H9 (cell line): Measurements from ENCODE around the gene PNPLA1. TPM values are rescaled to one million over a fixed set of nuclear protein-coding genes. Genes with fewer than 3 reads are reported as not detected.

Experiments
- DNase-seq: peaks from one replicate; pipeline ENCODE4 v3.0.0-alpha.2; 2017
- H2AFZ ChIP-seq: one replicate; pipeline ENCODE4 v1.6.1; 2013; ENCODE audit warnings: mild to moderate bottlenecking, low read length, control low read depth, moderate library complexity
- H2AK5ac ChIP-seq: 2 replicates; pipeline ENCODE4 v1.6.1; 2013; ENCODE audit warnings: low read length, control low read depth, mixed read lengths; ENCODE audit not compliant: insufficient read length
- H2BK120ac ChIP-seq: one replicate; pipeline ENCODE4 v1.6.1; 2013; ENCODE audit warnings: low read depth, mild to moderate bottlenecking, low read length, control low read depth, inconsistent platforms; ENCODE audit not compliant: poor library complexity, severe bottlenecking
- H2BK12ac ChIP-seq: 2 replicates; pipeline ENCODE4 v1.6.1; 2013; ENCODE audit warnings: low read length, control low read depth, mixed read lengths, low read depth; ENCODE audit not compliant: insufficient read length
- H2BK15ac ChIP-seq: 2 replicates; pipeline ENCODE4 v1.6.1; 2013; ENCODE audit warnings: low read depth, low read length, control low read depth
- H2BK20ac ChIP-seq: one replicate; pipeline ENCODE4 v1.6.1; 2013; ENCODE audit warnings: low read depth, mild to moderate bottlenecking, low read length, control low read depth, inconsistent platforms; ENCODE audit not compliant: poor library complexity, severe bottlenecking
- H2BK5ac ChIP-seq: 2 replicates; pipeline ENCODE4 v1.6.1; 2013; ENCODE audit warnings: low read length, control low read depth, mixed read lengths; ENCODE audit not compliant: insufficient read length
- H3K14ac ChIP-seq: 2 replicates; pipeline ENCODE4 v1.6.1; 2013; ENCODE audit warnings: low read length, control low read depth; ENCODE audit not compliant: insufficient read depth
- H3K18ac ChIP-seq: 2 replicates; pipeline ENCODE4 v1.6.1; 2013; ENCODE audit warnings: low read depth, mild to moderate bottlenecking, mixed read lengths, low read length, control low read depth; ENCODE audit not compliant: insufficient read length
- H3K23ac ChIP-seq: 2 replicates; pipeline ENCODE4 v1.6.1; 2013; ENCODE audit warnings: low read length, control low read depth, mixed read lengths, low read depth; ENCODE audit not compliant: insufficient read length
- H3K23me2 ChIP-seq: 2 replicates; pipeline ENCODE4 v1.6.1; 2013; ENCODE audit warnings: low read depth, mild to moderate bottlenecking, mixed read lengths, low read length, control low read depth; ENCODE audit not compliant: insufficient read length, poor library complexity, severe bottlenecking
- H3K27ac ChIP-seq: 2 replicates; pipeline ENCODE4 v1.5.1; 2013; ENCODE audit warnings: low read length, control low read depth, mixed read lengths, low read depth; ENCODE audit not compliant: insufficient read length
- H3K27me3 ChIP-seq: 2 replicates; pipeline ENCODE4 v1.6.1; 2013; ENCODE audit warnings: low read length, control low read depth, inconsistent platforms; ENCODE audit not compliant: insufficient read depth
- H3K4ac ChIP-seq: 2 replicates; pipeline ENCODE4 v1.6.1; 2013; ENCODE audit warnings: low read depth, mild to moderate bottlenecking, control low read depth, inconsistent platforms, low read length, moderate library complexity
- H3K4me1 ChIP-seq: 2 replicates; pipeline ENCODE4 v1.6.1; 2013; ENCODE audit warnings: low read length, control low read depth, inconsistent platforms; ENCODE audit not compliant: insufficient read depth
- H3K4me2 ChIP-seq: 2 replicates; pipeline ENCODE4 v1.6.1; 2013; ENCODE audit warnings: low read length, control low read depth, mixed read lengths; ENCODE audit not compliant: insufficient read length, insufficient read depth
- H3K56ac ChIP-seq: 2 replicates; pipeline ENCODE4 v1.6.1; 2013; ENCODE audit warnings: low read depth, mild to moderate bottlenecking, mixed read lengths, low read length, control low read depth; ENCODE audit not compliant: insufficient read length
- H3K79me1 ChIP-seq: 2 replicates; pipeline ENCODE4 v1.6.1; 2013; ENCODE audit warnings: low read depth, mild to moderate bottlenecking, moderate library complexity, low read length, control low read depth, inconsistent platforms; ENCODE audit not compliant: insufficient read depth, poor library complexity, severe bottlenecking
- H3K79me2 ChIP-seq: 2 replicates; pipeline ENCODE4 v1.6.1; 2013; ENCODE audit warnings: low read length, control low read depth, inconsistent platforms; ENCODE audit not compliant: insufficient read depth
- H3K9ac ChIP-seq: 2 replicates; pipeline ENCODE4 v1.6.1; 2013; ENCODE audit warnings: low read length, control low read depth, mixed read lengths; ENCODE audit not compliant: insufficient read length; ENCODE audit errors: extremely low read depth
- H3K9me3 ChIP-seq: one replicate; pipeline ENCODE4 v1.6.1; 2013; ENCODE audit warnings: low read depth, low read length, inconsistent platforms; ENCODE audit not compliant: control insufficient read depth
- H3T11ph ChIP-seq: one replicate; pipeline ENCODE4 v1.6.1; 2013; ENCODE audit warnings: mild to moderate bottlenecking, low read length, control low read depth, inconsistent platforms
- H4K20me1 ChIP-seq: one replicate; pipeline ENCODE4 v1.6.1; 2013; ENCODE audit not compliant: control insufficient read depth, insufficient read length, insufficient read depth
- H4K5ac ChIP-seq: 2 replicates; pipeline ENCODE4 v1.6.1; 2013; ENCODE audit warnings: low read depth, mild to moderate bottlenecking, mixed read lengths, low read length, control low read depth; ENCODE audit not compliant: insufficient read length
- H4K8ac ChIP-seq: replicated peaks from 2 replicates; pipeline ENCODE4 v1.6.1; 2013; ENCODE audit warnings: low read length, control low read depth, mixed read lengths, low read depth; ENCODE audit not compliant: insufficient read length
- H4K91ac ChIP-seq: 2 replicates; pipeline ENCODE4 v1.6.1; 2013; ENCODE audit warnings: low read depth, mild to moderate bottlenecking, moderate library complexity, mixed read lengths, low read length, control low read depth; ENCODE audit not compliant: insufficient read length
- H3K27ac Mint-ChIP-seq, 3 experiments: 2 replicates in 2 of 3; 3 replicates in 1 of 3; pipeline ENCODE4 v1.8.0; 2020 to 2021; ENCODE audit warnings: mixed read lengths in 3 of 3, mild to moderate bottlenecking in 1 of 3, moderate library complexity in 1 of 3
- H3K27me3 Mint-ChIP-seq: 2 replicates; pipeline ENCODE4 v1.8.0; 2021; ENCODE audit warnings: low read depth, mild to moderate bottlenecking, moderate library complexity, mixed read lengths
- H3K36me3 Mint-ChIP-seq, 3 experiments: 2 replicates in 2 of 3; 3 replicates in 1 of 3; pipeline ENCODE4 v1.8.0; 2020 to 2021; ENCODE audit warnings: low read depth in 3 of 3, mixed read lengths in 3 of 3; ENCODE audit not compliant: insufficient read depth in 1 of 3
- H3K4me1 Mint-ChIP-seq, 2 experiments: 2 replicates each; pipeline ENCODE4 v1.8.0; 2020; ENCODE audit warnings: mixed read lengths in 2 of 2
- H3K4me3 Mint-ChIP-seq, 2 experiments: 2 replicates in 1 of 2; 3 replicates in 1 of 2; pipeline ENCODE4 v1.8.0; 2020 to 2021; ENCODE audit warnings: mild to moderate bottlenecking in 2 of 2, mixed read lengths in 2 of 2, moderate library complexity in 1 of 2
- H3K9me3 Mint-ChIP-seq, 2 experiments: 2 replicates in 1 of 2; 3 replicates in 1 of 2; pipeline ENCODE4 v1.8.0; 2020; ENCODE audit warnings: mild to moderate bottlenecking in 2 of 2, mixed read lengths in 2 of 2, moderate library complexity in 1 of 2
- whole genome bisulfite sequencing: extraction: QIAGEN DNeasy Blood & Tissue Kit; methylation state at CpG from one replicate; pipeline ENCODE4 v1.1.7; 2013; ENCODE audit warnings: missing lambda C conversion rate, low lambda C conversion rate, mixed read lengths; ENCODE audit not compliant: insufficient read length; ENCODE audit errors: extremely low coverage; 5-methylcytosine and 5-hydroxymethylcytosine counted together
- total RNA-seq: library from RNA; stranded (reverse); gene quantifications from 2 replicates; pipeline ENCODE4 v1.2.1, GENCODE V29; 2021
- TF ChIP-seq, protein P1 (sequence below): fragments of 200-600 bp; sonication (generic); conservative IDR thresholded peaks from 3 replicates; pipeline ENCODE4 v1.8.0; 2021; ENCODE audit warnings: antibody characterized with exemption, mild to moderate bottlenecking

Gene PNPLA1
- total RNA-seq, 1 experiment from 2014 or later, result 0.09 TPM

DNA sequence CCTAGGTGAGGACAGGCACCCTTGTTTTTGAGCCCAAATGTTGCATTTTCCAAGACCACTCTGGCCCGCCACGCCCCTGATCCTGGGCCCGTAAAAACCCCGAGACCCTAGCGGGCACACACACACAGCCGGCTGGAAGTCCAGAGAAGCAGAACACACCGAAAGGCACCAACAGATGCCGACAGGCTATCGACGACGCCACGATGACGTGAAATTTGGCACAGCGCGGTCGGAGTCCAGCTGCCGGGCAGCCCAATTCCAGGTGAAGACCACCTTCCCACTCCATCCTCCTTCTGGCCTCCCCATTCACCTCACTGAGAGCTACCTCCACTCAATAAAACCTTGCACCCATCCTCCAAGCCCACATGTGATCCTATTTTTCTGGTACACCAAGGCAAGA lies 34.0 kb upstream of the PNPLA1 start:
- H3K4me3 Mint-ChIP-seq, result no peak overlapping the region
- H2BK15ac ChIP-seq, result no peak overlapping the region
- H3K23ac ChIP-seq, result no peak overlapping the region
- no peak overlapping the region for H3K56ac ChIP-seq
- no peaks in the 10 kb centered on the region for H3K9me3 Mint-ChIP-seq
- no peaks in the 10 kb centered on the region for H3K79me1 ChIP-seq
- H3K27me3 ChIP-seq, result no peaks in the 10 kb centered on the region
- H4K91ac ChIP-seq, result no peak overlapping the region
- no peaks in the 10 kb centered on the region for H3K4me1 ChIP-seq
- TF ChIP-seq, protein P1, sequence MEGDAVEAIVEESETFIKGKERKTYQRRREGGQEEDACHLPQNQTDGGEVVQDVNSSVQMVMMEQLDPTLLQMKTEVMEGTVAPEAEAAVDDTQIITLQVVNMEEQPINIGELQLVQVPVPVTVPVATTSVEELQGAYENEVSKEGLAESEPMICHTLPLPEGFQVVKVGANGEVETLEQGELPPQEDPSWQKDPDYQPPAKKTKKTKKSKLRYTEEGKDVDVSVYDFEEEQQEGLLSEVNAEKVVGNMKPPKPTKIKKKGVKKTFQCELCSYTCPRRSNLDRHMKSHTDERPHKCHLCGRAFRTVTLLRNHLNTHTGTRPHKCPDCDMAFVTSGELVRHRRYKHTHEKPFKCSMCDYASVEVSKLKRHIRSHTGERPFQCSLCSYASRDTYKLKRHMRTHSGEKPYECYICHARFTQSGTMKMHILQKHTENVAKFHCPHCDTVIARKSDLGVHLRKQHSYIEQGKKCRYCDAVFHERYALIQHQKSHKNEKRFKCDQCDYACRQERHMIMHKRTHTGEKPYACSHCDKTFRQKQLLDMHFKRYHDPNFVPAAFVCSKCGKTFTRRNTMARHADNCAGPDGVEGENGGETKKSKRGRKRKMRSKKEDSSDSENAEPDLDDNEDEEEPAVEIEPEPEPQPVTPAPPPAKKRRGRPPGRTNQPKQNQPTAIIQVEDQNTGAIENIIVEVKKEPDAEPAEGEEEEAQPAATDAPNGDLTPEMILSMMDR, result no peak
- H3K14ac ChIP-seq, result no peak overlapping the region
- H3K4ac ChIP-seq, result no peak overlapping the region
- H3K9ac ChIP-seq, result no peak overlapping the region
- H3K4me1 Mint-ChIP-seq, result peaks cover 3% of the 10 kb centered on the region in 2 experiments
- no peaks in the 10 kb centered on the region; the same call in none of the 2 replicates for H3K27me3 Mint-ChIP-seq
- no peaks in the 10 kb centered on the region for H3K79me2 ChIP-seq
- no CpG with 5 or more reads among the region's 17 CpGs for WGBS
- DNase-seq, result no peak
- H4K20me1 ChIP-seq, result no peaks in the 10 kb centered on the region
- no peak overlapping the region for H2BK12ac ChIP-seq
- H2BK5ac ChIP-seq, result no peak overlapping the region
- no peak overlapping the region for H3K27ac ChIP-seq
- no peaks in the 10 kb centered on the region for H3K9me3 ChIP-seq
- no peak overlapping the region for H2BK120ac ChIP-seq
- H2BK20ac ChIP-seq, result no peak overlapping the region
- 0 out of 7 replicates have a peak overlapping the region, but pooled peaks of 1 of the 3 experiments have one; percentile 16 for H3K27ac Mint-ChIP-seq
- no peak overlapping the region for H2AK5ac ChIP-seq
- H2AFZ ChIP-seq, result no peak overlapping the region
- no peak overlapping the region for H3K18ac ChIP-seq
- no peak overlapping the region for H3K4me2 ChIP-seq
- H4K8ac ChIP-seq, result no peak overlapping the region
- H3K36me3 Mint-ChIP-seq, result peaks cover 8 to 17% (median 11%) of the 10 kb centered on the region in 3 experiments; a peak in 6 of 7 replicates
- H3K23me2 ChIP-seq, result no peaks in the 10 kb centered on the region
- no peak overlapping the region for H4K5ac ChIP-seq
- no peak overlapping the region for H3T11ph ChIP-seq
